Measurements from ENCODE around the gene TMEM131.

The TMEM131 gene

DNA sequence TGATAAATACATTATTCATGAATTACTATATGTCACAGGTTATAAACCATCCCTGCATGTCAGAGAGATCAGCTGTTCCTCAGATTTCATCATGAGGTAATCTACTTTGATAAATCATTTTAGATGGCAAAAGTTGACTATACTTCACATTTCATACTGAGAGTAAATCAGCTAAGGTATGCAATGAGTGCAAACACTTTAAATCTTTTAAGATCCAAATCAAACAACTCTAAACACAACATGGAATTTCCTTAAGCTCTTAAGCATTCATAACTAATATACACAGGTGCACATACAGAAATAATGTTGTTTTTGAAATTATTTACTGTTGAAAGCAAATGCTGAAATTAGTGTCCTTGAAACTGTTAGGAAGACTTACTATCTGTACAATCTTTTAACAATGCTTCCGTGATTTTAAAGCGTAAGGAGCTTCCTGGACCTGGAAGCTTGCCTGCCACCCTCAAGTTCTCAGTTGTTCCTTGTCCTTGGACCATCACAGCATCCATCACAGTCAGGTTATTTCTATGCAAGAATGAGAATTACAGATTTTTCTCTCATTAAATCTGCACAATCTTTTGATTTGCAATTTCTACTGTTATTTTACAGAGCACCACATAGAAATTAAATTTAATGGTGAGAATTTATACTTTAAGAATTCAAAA, 199.2 kb downstream of the TMEM131 start:
- Mint-ChIP-seq H3K36me3 (ENCODE audit: low read depth) (peaks cover 81% of the 10 kb centered on the region), H3K27ac (no peak overlapping the region), H3K4me1 (ENCODE audit: low read depth) (no peaks in the 10 kb centered on the region), H3K27me3 (no peaks in the 10 kb centered on the region), H3K4me3 (no peak overlapping the region), H3K9me3 (no peaks in the 10 kb centered on the region)
- DNase-seq = no peak

DNA sequence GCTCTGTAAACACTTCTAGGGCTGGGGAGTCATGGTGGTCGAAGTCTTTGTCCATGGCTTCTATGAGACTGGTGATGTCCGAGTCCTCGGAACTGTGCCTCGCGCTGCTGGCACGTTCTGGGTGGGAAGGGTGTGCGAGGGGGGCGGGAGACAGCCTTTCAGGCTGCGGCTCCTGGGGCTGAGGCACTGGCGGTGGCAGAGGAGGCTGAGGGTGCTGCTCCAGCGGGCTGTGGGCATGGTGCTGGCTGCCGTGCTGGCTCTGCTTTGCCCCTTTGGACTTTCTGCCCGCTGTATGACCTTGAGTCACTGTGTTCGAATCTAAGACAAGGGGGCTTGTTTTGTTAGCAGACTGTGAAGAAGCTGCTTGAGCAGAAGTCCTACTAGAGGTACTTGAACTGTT, 203.3 kb downstream of the TMEM131 start:
- Mint-ChIP-seq H3K27ac (peak overlapping the region; percentile 18), H3K4me1 (ENCODE audit: low read depth) (no peaks in the 10 kb centered on the region), H3K9me3 (no peaks in the 10 kb centered on the region), H3K4me3 (no peak overlapping the region), H3K27me3 (no peaks in the 10 kb centered on the region), H3K36me3 (ENCODE audit: low read depth) (peaks cover 78% of the 10 kb centered on the region)
- DNase-seq = no peak

DNA sequence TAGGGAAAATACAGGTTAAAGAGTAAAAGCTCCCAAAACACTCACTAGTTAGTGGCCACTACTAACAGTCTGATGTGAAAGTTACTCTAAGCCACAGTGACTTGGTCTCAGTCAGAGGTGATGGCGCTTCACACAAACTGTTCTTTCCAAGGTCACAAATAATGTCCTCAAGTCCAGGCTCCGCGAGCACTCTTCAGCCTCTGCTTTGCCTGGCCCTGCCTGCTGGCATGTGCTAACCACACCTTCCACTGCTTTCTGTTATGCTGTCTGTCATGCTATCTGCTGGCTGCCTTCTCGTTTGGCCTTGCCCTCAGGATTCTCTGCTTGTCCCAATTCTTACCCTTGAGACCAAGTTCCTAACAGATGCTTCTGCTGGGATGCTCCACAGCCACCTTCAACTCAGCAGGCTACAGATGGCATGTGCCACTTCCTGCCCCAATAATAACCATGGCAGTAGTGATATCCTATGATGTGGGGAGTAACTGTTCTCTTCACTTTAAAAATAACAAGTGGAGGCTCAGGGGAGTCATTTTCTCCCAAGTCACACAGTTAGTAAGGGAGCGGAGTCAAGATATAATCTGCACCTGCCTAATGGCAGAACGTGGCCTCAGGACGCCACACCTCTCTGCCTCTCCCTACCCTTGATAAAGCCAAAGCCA, 206.6 kb downstream of the TMEM131 start:
- Mint-ChIP-seq H3K27ac (no peak overlapping the region), H3K36me3 (ENCODE audit: low read depth) (peaks cover 66% of the 10 kb centered on the region), H3K4me3 (no peak overlapping the region), H3K27me3 (no peaks in the 10 kb centered on the region), H3K4me1 (ENCODE audit: low read depth) (no peaks in the 10 kb centered on the region), H3K9me3 (no peaks in the 10 kb centered on the region)
- no peak for DNase-seq

DNA sequence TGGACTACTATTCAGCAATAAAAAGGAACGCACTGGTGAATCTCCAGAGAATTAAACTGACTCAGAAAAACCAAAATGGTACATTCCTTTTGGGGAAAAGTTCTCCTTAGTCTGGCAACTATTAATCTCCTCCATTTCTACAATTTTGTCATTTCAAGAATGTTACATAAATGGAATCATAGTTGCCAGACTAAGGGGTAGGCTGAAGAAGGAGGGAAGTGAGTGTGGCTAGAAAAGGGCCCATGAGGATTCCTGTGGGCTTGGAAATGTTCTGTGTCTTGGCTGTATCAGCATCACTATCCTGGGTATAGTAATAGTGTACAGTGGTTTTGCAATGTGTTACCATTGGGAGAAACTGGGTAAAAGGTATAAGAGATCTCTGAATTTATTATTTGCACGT, 209.9 kb downstream of the TMEM131 start:
- Mint-ChIP-seq H3K4me3 (no peak overlapping the region), H3K9me3 (no peaks in the 10 kb centered on the region), H3K27me3 (no peaks in the 10 kb centered on the region), H3K27ac (no peak overlapping the region), H3K36me3 (ENCODE audit: low read depth) (peaks cover 48% of the 10 kb centered on the region), H3K4me1 (ENCODE audit: low read depth) (no peaks in the 10 kb centered on the region)
- no peak for DNase-seq

DNA sequence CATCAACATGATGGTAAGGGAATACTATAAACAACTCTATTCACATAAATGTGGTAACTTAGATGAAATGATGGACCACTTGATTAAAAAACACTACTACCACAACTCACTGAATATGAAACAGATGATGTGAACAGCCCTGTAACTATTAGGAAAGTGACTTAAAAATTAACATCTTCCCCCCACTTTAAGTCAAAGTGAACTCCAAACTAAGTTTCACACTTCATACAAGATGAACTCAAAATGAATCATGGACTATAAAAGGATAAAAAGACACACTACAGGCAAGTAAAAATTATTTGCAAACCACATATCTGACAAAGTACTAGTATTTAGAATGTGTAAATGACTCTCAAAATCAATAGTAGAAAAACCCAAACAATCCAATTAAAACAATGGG, 210.8 kb downstream of the TMEM131 start:
- no peaks in the 10 kb centered on the region for H3K9me3 Mint-ChIP-seq
- no peak overlapping the region for H3K4me3 Mint-ChIP-seq
- H3K36me3 Mint-ChIP-seq (ENCODE audit: low read depth) = peaks cover 45% of the 10 kb centered on the region
- H3K27ac Mint-ChIP-seq = no peak overlapping the region
- no peak for DNase-seq
- no peaks in the 10 kb centered on the region for H3K27me3 Mint-ChIP-seq
- no peaks in the 10 kb centered on the region for H3K4me1 Mint-ChIP-seq (ENCODE audit: low read depth)

DNA sequence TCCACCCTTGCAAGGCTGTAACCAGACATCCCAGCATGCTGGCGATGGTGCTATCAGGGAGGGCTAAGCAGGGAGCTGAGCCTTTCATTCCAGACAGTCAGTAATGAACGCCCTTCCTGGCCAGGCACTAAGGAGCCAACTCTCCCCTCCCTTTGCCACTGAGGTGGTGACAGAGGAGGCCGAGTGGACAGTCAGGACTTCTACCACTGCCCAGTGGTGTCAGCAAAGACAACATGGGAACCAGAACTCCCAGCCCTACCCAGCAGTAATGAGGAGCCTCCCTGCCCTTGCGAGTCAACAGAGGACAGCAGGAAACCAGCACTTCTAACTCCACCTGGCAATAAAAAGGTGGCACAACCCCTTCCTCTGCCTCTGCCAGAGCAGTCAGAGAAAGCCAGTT, 213.8 kb downstream of the TMEM131 start:
- DNase-seq = no peak
- Mint-ChIP-seq H3K4me1 (ENCODE audit: low read depth) (no peaks in the 10 kb centered on the region), H3K27me3 (no peaks in the 10 kb centered on the region), H3K27ac (no peak overlapping the region), H3K36me3 (ENCODE audit: low read depth) (peaks cover 44% of the 10 kb centered on the region), H3K9me3 (no peaks in the 10 kb centered on the region), H3K4me3 (no peak overlapping the region)

DNA sequence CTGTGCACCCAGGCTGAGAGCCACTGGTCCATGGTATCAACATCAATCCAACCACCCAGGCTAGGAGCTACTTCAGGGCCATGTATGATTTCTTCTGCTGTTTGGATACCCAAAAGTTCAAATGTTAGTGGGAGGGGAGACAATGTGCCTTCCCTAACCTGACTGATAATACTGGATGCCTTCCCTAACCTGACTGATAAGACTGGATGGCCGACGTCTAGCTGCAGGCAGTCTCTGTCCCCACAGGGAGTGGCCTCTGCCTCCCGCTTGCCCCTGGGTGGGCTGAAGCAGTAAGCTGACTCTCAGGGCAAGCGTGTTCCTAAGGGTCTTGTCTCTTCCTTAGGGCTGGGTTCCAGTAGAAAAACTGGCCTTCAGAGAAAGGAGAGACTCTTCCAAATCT, 216.6 kb downstream of the TMEM131 start:
- Mint-ChIP-seq H3K27ac (no peak overlapping the region), H3K4me1 (ENCODE audit: low read depth) (no peaks in the 10 kb centered on the region), H3K4me3 (no peak overlapping the region), H3K27me3 (no peaks in the 10 kb centered on the region), H3K36me3 (ENCODE audit: low read depth) (peaks cover 62% of the 10 kb centered on the region), H3K9me3 (no peaks in the 10 kb centered on the region)
- no peak for DNase-seq

DNA sequence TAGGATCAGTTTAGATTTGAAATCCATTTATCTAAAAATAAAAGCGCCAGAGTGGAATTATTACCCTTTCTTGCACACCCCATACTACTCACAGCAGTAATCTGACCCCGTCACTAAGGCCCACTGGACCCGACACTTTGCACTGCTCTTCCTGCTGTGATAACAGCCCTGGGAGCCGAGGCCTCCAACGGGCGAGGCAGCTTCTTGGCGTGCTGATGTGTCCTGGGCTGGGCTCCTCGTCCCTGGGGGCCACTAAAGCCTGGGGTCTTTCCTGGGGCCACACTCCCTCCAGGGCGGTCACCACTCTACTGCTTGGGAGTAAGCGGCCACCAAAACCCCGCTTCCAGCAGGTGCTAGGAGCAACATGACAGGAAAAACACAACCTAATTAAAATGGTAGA, 220.7 kb downstream of the TMEM131 start:
- Mint-ChIP-seq H3K36me3 (ENCODE audit: low read depth) (peaks cover 85% of the 10 kb centered on the region), H3K27ac (no peak overlapping the region), H3K4me3 (no peak overlapping the region), H3K9me3 (no peaks in the 10 kb centered on the region), H3K27me3 (no peaks in the 10 kb centered on the region), H3K4me1 (ENCODE audit: low read depth) (no peaks in the 10 kb centered on the region)
- no peak for DNase-seq

DNA sequence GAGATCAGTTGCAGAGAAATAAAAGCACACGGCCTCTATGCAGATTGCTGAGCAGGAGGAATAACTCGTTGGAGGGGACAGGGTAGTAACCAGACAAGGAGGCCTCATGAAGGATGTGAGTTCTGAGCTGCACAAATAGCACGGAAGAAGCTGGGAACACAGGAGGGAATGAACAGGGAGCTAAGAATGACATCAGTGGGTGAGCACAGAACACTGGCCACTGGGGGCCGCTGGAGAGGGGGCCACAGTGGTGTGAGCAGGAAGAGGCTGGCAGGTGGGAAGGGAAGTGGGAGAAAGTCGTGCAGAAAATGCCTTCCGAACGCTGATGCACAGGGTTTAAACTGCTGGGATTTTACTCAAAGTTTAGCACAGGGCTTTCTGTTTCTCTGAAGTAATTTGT, 221.3 kb downstream of the TMEM131 start:
- Mint-ChIP-seq H3K4me3 (no peak overlapping the region), H3K36me3 (ENCODE audit: low read depth) (peaks cover 82% of the 10 kb centered on the region), H3K9me3 (no peaks in the 10 kb centered on the region), H3K4me1 (ENCODE audit: low read depth) (no peaks in the 10 kb centered on the region), H3K27ac (no peak overlapping the region), H3K27me3 (no peaks in the 10 kb centered on the region)
- DNase-seq = no peak

DNA sequence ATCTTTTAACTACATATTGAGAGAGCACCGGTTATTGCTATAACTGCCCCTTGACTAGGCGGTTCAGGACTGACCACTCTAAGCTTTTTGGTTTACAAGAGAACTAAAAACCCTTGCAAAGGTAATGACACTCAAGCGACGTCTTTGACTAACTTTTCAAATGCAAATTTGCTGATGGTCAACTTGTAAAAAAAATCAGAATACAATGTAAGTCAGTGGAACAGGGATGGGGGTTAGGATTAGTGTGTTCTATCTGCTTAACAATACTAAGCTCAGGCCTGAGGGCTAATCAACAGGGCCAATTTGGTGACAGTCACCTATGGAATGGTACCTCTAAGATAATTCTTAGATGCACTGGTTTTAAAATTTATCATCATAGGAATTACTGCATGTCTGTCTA, 225.3 kb downstream of the TMEM131 start:
- DNase-seq = no peak
- Mint-ChIP-seq H3K27ac (no peak overlapping the region), H3K4me3 (no peak overlapping the region)

DNA sequence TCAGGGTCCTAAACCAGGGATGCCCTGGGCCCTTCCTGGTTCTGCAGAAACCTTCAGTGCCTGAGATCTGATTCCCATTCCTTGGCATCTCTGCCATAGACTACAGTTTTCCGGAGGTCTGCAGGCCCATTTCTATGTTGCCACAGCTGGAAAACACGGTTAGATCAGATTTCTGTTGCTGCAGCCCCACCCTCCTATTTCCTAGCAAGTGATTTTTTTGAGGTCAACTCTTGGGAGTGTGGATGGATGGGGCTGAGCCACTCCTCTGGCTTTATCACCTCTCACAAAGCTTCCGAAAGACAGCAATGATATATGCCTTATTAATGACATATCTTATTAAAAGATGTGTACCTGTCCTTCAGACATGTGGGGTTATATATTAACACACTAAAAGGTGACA, 226.0 kb downstream of the TMEM131 start:
- H3K4me3 Mint-ChIP-seq = no peak overlapping the region
- no peak for DNase-seq
- no peaks in the 10 kb centered on the region for H3K9me3 Mint-ChIP-seq
- no peaks in the 10 kb centered on the region for H3K27me3 Mint-ChIP-seq
- H3K27ac Mint-ChIP-seq = no peak overlapping the region
- peaks cover 71% of the 10 kb centered on the region for H3K36me3 Mint-ChIP-seq (ENCODE audit: low read depth)
- peaks cover 14% of the 10 kb centered on the region for H3K4me1 Mint-ChIP-seq (ENCODE audit: low read depth)

More for the DNA sequence above, 225.3 kb downstream of the TMEM131 start:
- H3K9me3 Mint-ChIP-seq = no peaks in the 10 kb centered on the region
- H3K36me3 Mint-ChIP-seq (ENCODE audit: low read depth) = peaks cover 71% of the 10 kb centered on the region
- H3K4me1 Mint-ChIP-seq (ENCODE audit: low read depth) = peaks cover 14% of the 10 kb centered on the region
- no peaks in the 10 kb centered on the region for H3K27me3 Mint-ChIP-seq

DNA sequence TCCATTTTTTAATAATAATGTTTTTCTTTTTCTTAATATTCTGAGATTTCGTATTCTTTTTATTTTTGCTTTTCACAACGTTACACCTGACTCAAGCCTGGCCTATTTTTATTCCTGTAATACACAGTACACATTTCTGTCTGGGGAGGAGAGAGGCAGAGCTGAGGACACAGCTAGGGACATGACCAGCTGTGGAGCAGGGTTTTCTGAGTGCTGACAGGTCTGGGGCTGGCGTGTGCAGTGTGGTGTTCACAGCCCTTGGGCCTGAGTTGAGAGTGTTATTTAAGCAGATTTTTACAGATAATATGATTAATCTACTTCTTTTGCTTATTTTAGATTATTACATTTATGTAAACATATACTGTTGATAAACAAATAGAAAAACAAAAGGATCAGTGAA, 226.4 kb downstream of the TMEM131 start:
- DNase-seq = no peak
- Mint-ChIP-seq H3K36me3 (ENCODE audit: low read depth) (peaks cover 70% of the 10 kb centered on the region), H3K27ac (no peak overlapping the region), H3K27me3 (no peaks in the 10 kb centered on the region), H3K9me3 (no peaks in the 10 kb centered on the region), H3K4me1 (ENCODE audit: low read depth) (peaks cover 14% of the 10 kb centered on the region), H3K4me3 (no peak overlapping the region)

DNA sequence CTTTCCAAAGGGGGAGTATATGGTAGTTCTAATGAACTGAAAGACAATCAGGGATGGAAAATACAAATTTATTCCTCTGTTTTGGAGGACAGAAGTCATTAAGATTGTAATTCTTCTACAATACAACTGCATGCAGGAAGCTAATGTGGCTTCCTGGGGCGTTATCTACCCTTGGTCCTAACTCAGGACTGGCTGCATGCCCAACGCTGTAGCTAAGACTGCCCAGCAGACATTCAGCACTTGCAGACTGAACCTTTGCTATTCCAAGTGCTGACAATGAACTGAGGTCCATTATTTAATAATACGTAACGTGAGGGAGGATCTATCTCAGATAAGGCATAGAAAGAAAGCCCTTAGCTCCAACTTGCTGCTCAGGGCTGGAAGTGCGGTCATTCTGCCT, 229.2 kb downstream of the TMEM131 start:
- no peak for DNase-seq
- peaks cover 29% of the 10 kb centered on the region for H3K4me1 Mint-ChIP-seq (ENCODE audit: low read depth)
- peaks cover 71% of the 10 kb centered on the region for H3K36me3 Mint-ChIP-seq (ENCODE audit: low read depth)
- H3K27me3 Mint-ChIP-seq = no peaks in the 10 kb centered on the region
- no peak overlapping the region for H3K4me3 Mint-ChIP-seq
- H3K27ac Mint-ChIP-seq = no peak overlapping the region
- no peaks in the 10 kb centered on the region for H3K9me3 Mint-ChIP-seq

DNA sequence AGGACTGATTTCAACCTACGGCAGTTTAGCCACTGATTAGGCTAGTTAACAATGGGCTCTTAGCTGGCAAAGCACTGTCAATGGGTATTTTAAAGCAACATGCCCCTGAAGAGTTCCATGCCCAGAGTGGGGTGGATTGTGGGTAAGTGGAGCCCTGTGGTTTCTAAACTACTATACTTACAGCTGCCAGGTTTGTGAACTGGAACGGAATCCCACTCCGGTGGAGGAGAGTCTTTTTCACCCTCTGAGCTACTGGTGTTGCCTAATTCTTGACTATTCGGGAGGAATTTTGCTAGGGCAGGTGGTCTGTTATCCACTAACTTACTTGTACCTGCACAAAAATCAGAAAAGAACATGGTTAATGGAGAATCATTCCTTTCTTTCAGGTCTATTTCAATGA, 229.8 kb downstream of the TMEM131 start:
- Mint-ChIP-seq H3K27ac (no peak overlapping the region), H3K4me3 (no peak overlapping the region), H3K9me3 (no peaks in the 10 kb centered on the region), H3K27me3 (no peaks in the 10 kb centered on the region), H3K4me1 (ENCODE audit: low read depth) (peaks cover 32% of the 10 kb centered on the region), H3K36me3 (ENCODE audit: low read depth) (peaks cover 71% of the 10 kb centered on the region)
- DNase-seq = no peak

DNA sequence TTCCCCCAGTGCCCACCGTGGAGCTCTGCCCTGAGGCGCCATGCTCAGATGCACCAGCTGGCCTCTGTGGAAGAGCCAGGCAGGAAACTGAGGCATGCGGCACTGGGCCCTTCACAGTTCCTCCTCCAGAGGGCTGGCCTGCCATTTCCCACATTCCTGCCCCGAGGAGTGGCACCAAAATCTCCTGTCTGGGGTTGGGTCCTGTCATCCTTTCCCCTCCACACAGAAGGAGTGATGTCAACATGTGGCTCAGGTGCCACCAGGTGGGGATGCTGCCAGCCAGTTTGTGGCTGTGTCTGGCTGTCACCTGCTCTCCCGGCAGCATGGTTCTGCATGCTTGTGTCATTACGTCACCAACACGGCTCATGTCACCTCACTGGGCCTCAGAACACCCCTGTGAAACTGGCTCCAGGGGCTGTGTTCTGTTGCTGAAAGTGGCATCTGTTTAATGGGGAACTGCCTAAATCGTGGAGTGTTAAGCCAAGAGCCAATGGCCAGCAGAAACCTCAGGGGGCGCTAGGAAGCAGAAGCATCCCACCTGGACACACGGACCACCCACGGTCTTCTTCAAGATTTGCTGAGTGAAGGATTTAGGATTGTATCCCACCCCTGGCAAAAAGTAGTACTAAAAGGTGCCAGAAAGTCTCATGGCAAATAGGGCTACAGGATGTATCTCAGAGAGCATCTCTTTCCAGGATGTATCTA, 231.0 kb downstream of the TMEM131 start:
- no peak for DNase-seq
- Mint-ChIP-seq H3K27ac (no peak overlapping the region), H3K27me3 (no peaks in the 10 kb centered on the region), H3K36me3 (ENCODE audit: low read depth) (peaks cover 75% of the 10 kb centered on the region), H3K4me3 (no peak overlapping the region), H3K4me1 (ENCODE audit: low read depth) (peaks cover 44% of the 10 kb centered on the region), H3K9me3 (no peaks in the 10 kb centered on the region)

Data from activated T-cell treated with anti-CD3 and anti-CD28 coated beads, Interleukin-2, amount 50 U/mL, for 24 hours (primary cell).